ENCODE data around the gene ZNF791.
A peak's percentile ranks its signal among the peaks of the same experiment; 100 is the strongest.

Gene ZNF791

GRCh38 chr19:12675399-12675798, 64.7 kb downstream of the ZNF791 start:
- TF ChIP-seq FOXP2 (optimal IDR thresholded peaks at IDR 0.05; ENCODE audit: borderline replicate concordance, extremely low read depth, extremely low read length, insufficient read depth) = no peak
- no peak for TF ChIP-seq SIN3A (IDR thresholded peaks at IDR 0.05; ENCODE audit: borderline replicate concordance, insufficient read depth, low read length)
- TF ChIP-seq, protein P1, sequence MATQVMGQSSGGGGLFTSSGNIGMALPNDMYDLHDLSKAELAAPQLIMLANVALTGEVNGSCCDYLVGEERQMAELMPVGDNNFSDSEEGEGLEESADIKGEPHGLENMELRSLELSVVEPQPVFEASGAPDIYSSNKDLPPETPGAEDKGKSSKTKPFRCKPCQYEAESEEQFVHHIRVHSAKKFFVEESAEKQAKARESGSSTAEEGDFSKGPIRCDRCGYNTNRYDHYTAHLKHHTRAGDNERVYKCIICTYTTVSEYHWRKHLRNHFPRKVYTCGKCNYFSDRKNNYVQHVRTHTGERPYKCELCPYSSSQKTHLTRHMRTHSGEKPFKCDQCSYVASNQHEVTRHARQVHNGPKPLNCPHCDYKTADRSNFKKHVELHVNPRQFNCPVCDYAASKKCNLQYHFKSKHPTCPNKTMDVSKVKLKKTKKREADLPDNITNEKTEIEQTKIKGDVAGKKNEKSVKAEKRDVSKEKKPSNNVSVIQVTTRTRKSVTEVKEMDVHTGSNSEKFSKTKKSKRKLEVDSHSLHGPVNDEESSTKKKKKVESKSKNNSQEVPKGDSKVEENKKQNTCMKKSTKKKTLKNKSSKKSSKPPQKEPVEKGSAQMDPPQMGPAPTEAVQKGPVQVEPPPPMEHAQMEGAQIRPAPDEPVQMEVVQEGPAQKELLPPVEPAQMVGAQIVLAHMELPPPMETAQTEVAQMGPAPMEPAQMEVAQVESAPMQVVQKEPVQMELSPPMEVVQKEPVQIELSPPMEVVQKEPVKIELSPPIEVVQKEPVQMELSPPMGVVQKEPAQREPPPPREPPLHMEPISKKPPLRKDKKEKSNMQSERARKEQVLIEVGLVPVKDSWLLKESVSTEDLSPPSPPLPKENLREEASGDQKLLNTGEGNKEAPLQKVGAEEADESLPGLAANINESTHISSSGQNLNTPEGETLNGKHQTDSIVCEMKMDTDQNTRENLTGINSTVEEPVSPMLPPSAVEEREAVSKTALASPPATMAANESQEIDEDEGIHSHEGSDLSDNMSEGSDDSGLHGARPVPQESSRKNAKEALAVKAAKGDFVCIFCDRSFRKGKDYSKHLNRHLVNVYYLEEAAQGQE (IDR thresholded peaks at IDR 0.05; ENCODE audit: insufficient read depth in 1 of 2, low read depth in 2 of 2, low read length in 2 of 2) = no peak
- TF ChIP-seq TAF1 (IDR thresholded peaks at IDR 0.05; ENCODE audit: borderline replicate concordance, insufficient read depth, low read length) = no peak
- no peak for TF ChIP-seq POLR2AphosphoS5 (IDR thresholded peaks at IDR 0.05; ENCODE audit: low read depth, low read length)

- TF ChIP-seq POLR2AphosphoS5 (IDR thresholded peaks at IDR 0.05; ENCODE audit: low read depth, low read length) (peak; percentile 47; the same call in 1 of the 2 replicates), SIN3A (IDR thresholded peaks at IDR 0.05; ENCODE audit: borderline replicate concordance, insufficient read depth, low read length) (no peak), TAF1 (IDR thresholded peaks at IDR 0.05; ENCODE audit: borderline replicate concordance, insufficient read depth, low read length) (no peak), FOXP2 (optimal IDR thresholded peaks at IDR 0.05; ENCODE audit: borderline replicate concordance, extremely low read depth, extremely low read length, insufficient read depth) (no peak)
- TF ChIP-seq, protein P1 (IDR thresholded peaks at IDR 0.05; ENCODE audit: insufficient read depth in 1 of 2, low read depth in 2 of 2, low read length in 2 of 2) = no peak
These were observed 65.2 kb downstream of the ZNF791 start for GRCh38 chr19:12675940-12676339.

- TF ChIP-seq POLR2AphosphoS5 (IDR thresholded peaks at IDR 0.05; ENCODE audit: low read depth, low read length) = 0 out of 2 replicates have a peak, but pooled peaks have one; percentile 26
- TF ChIP-seq, protein P1 (IDR thresholded peaks at IDR 0.05; ENCODE audit: insufficient read depth in 1 of 2, low read depth in 2 of 2, low read length in 2 of 2) = no peak
These were observed 65.7 kb downstream of the ZNF791 start for GRCh38 chr19:12676384-12676792.

DNA sequence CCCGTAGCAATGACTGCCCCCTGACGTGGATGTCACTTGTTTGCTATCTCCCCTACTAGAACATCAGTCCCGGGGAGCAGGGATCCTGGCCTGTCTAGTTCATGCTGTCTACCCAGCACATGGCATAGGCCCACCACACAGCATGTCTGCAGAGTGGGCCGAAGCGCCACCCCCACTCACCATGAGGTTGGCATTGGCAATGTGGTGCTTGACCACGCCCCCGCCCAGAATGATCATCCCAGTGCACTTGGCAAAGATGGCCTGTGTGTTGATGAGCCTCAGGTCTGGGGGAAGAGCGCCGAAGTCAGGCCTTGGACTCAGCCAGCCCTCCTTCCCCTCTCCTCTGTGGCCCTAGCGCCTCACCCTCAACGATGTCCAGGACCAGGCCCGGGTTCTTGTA, 66.2 kb downstream of the ZNF791 start:
- no peak for TF ChIP-seq SIN3A (IDR thresholded peaks at IDR 0.05; ENCODE audit: borderline replicate concordance, insufficient read depth, low read length)

DNA sequence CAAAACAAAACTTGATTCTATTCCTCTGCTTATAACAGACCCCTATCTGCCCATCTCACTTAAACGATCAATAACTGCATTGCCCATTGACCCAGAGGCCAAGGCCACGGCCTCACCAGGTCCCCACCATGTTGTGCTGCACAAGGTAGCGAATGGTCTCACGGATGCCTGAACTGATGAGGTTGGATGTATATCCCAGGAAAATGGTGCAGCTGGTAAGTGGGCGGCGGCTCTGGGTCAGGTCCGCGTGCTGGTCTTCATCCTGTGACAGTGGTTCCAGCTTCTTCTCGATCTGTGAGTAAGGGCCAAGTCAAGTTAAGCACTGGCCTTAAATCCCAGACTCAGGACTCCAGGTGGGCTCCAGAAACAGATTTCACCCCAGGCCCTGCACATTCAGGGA, 69.3 kb downstream of the ZNF791 start:
- no peak for TF ChIP-seq SIN3A (IDR thresholded peaks at IDR 0.05; ENCODE audit: borderline replicate concordance, insufficient read depth, low read length)
- no peak for TF ChIP-seq FOXP2 (optimal IDR thresholded peaks at IDR 0.05; ENCODE audit: borderline replicate concordance, extremely low read depth, extremely low read length, insufficient read depth)
- no peak for TF ChIP-seq TAF1 (IDR thresholded peaks at IDR 0.05; ENCODE audit: borderline replicate concordance, insufficient read depth, low read length)
- TF ChIP-seq, protein P1 (IDR thresholded peaks at IDR 0.05; ENCODE audit: insufficient read depth in 1 of 2, low read depth in 2 of 2, low read length in 2 of 2) = no peak
- no peak for TF ChIP-seq POLR2AphosphoS5 (IDR thresholded peaks at IDR 0.05; ENCODE audit: low read depth, low read length)

Data from PFSK-1 (cell line).